Measurements from ENCODE around the gene CUX1. TPM values are rescaled to one million over a fixed set of nuclear protein-coding genes. Genes with fewer than 3 reads are reported as not detected.
A peak's percentile ranks its signal among the peaks of the same experiment; 100 is the strongest.

Gene CUX1
- total RNA-seq, 2 experiments from 2014 or later = 20.2 to 20.4 TPM

- ChIA-PET CTCF (no interaction called here), POLR2A (no interaction called here)
- Mint-ChIP-seq H3K36me3 (ENCODE audit: low read depth) (peaks cover 2% of the 10 kb centered on the region), H3K27me3 (no peaks in the 10 kb centered on the region), H3K27ac (no peak overlapping the region), H3K9me3 (no peaks in the 10 kb centered on the region), H3K4me3 (no peak overlapping the region), H3K4me1 (ENCODE audit: low read depth) (no peaks in the 10 kb centered on the region)
- no peak for TF ChIP-seq CTCF (IDR thresholded peaks at IDR 0.05)
- DNase-seq (no peak), ATAC-seq (no peak)
- intact Hi-C loops (cut with micrococcal nuclease) = no loop called here
Observed at GRCh38 chr7:102216573-102217314, 399.3 kb downstream of the CUX1 start.

- Mint-ChIP-seq H3K4me1 (ENCODE audit: low read depth) (no peaks in the 10 kb centered on the region), H3K27ac (no peak overlapping the region), H3K36me3 (ENCODE audit: low read depth) (no peaks in the 10 kb centered on the region), H3K27me3 (no peaks in the 10 kb centered on the region), H3K9me3 (no peaks in the 10 kb centered on the region), H3K4me3 (no peak overlapping the region)
- DNase-seq (no peak), ATAC-seq (no peak)
- intact Hi-C loops (cut with micrococcal nuclease) = no loop called here
- ChIA-PET POLR2A (no interaction called here), CTCF (no interaction called here)
- TF ChIP-seq CTCF (IDR thresholded peaks at IDR 0.05) = no peak
Observed at GRCh38 chr7:102220229-102220850, 402.9 kb downstream of the CUX1 start.

- no peaks in the 10 kb centered on the region for H3K27me3 Mint-ChIP-seq
- no peak for ATAC-seq
- no peak overlapping the region for H3K4me3 Mint-ChIP-seq
- no peaks in the 10 kb centered on the region for H3K9me3 Mint-ChIP-seq
- CTCF ChIA-PET = no interaction called here
- no peak for TF ChIP-seq CTCF (IDR thresholded peaks at IDR 0.05)
- POLR2A ChIA-PET = no interaction called here
- intact Hi-C loops (cut with micrococcal nuclease) = no loop called here
- H3K27ac Mint-ChIP-seq = no peak overlapping the region
- no peaks in the 10 kb centered on the region for H3K4me1 Mint-ChIP-seq (ENCODE audit: low read depth)
- no peak for DNase-seq
- H3K36me3 Mint-ChIP-seq (ENCODE audit: low read depth) = no peaks in the 10 kb centered on the region
Observed at GRCh38 chr7:102220960-102221800, 403.8 kb downstream of the CUX1 start.

- H3K36me3 Mint-ChIP-seq (ENCODE audit: low read depth) = no peaks in the 10 kb centered on the region
- H3K27me3 Mint-ChIP-seq = no peaks in the 10 kb centered on the region
- intact Hi-C loops (cut with micrococcal nuclease) = no loop called here
- CTCF ChIA-PET = no interaction called here
- no peaks in the 10 kb centered on the region for H3K9me3 Mint-ChIP-seq
- POLR2A ChIA-PET = no interaction called here
- H3K4me1 Mint-ChIP-seq (ENCODE audit: low read depth) = no peaks in the 10 kb centered on the region
- TF ChIP-seq CTCF (IDR thresholded peaks at IDR 0.05) = no peak
- no peak for DNase-seq
- no peak overlapping the region for H3K27ac Mint-ChIP-seq
- H3K4me3 Mint-ChIP-seq = no peak overlapping the region
- no peak for ATAC-seq
Observed at GRCh38 chr7:102221961-102222360, 404.5 kb downstream of the CUX1 start.

GRCh38 chr7:102222445-102222844, 405.0 kb downstream of the CUX1 start:
- ChIA-PET CTCF (no interaction called here), POLR2A (no interaction called here)
- H3K4me3 Mint-ChIP-seq = no peak overlapping the region
- intact Hi-C loops (cut with micrococcal nuclease) = no loop called here
- no peaks in the 10 kb centered on the region for H3K4me1 Mint-ChIP-seq (ENCODE audit: low read depth)
- peak; percentile 27 for ATAC-seq
- H3K9me3 Mint-ChIP-seq = no peaks in the 10 kb centered on the region
- no peak for DNase-seq
- H3K27me3 Mint-ChIP-seq = no peaks in the 10 kb centered on the region
- no peaks in the 10 kb centered on the region for H3K36me3 Mint-ChIP-seq (ENCODE audit: low read depth)
- no peak overlapping the region for H3K27ac Mint-ChIP-seq
- TF ChIP-seq CTCF (IDR thresholded peaks at IDR 0.05) = no peak

Measured in activated CD8-positive, alpha-beta T cell treated with anti-CD3 and anti-CD28 coated beads for 36 hours (primary cell).